ENCODE measurements around the gene TXN2. TPM values are rescaled to one million over a fixed set of nuclear protein-coding genes. Genes with fewer than 3 reads are reported as not detected.

The TXN2 gene
- total RNA-seq, 1 experiment from 2014 or later = 58.6 TPM

DNA sequence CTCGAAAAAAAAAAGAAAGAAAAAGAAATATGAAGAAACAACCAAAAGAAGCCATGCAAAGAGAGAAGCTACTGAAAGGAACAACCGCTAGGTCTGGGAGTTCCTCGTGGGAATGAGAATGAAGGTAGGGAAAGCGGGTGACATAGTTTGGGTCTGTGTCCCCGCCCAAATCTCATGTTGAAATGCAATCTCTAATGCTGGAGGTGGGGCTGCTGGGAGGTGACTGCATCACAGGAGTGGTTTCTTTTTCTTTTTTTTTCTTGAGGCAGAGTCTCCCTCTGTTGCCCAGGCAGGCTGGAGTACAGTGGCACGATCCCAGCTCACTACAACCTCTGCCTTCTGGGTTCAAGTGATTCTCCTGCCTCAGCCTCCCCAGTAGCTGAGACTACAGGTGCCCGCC is 9.7 kb upstream of the TXN2 start:
- no CpG with 5 or more reads among the region's 7 CpGs for WGBS (ENCODE audit: extremely low coverage, insufficient read length, low lambda C conversion rate)
- H3K23me2 ChIP-seq (ENCODE audit: insufficient read length, low read depth, low read length, poor library complexity, severe bottlenecking) = no peaks in the 10 kb centered on the region
- no peak overlapping the region for H3K56ac ChIP-seq (ENCODE audit: insufficient read length, low read depth, low read length)
- Mint-ChIP-seq H3K9me3 (no peaks in the 10 kb centered on the region; a peak in 2 of 5 replicates), H3K27ac (no peak overlapping the region), H3K4me1 (no peaks in the 10 kb centered on the region), H3K4me3 (no peak overlapping the region), H3K36me3 (ENCODE audit: insufficient read depth in 1 of 3, low read depth in 3 of 3) (peaks cover 22 to 63% (median 57%) of the 10 kb centered on the region in 3 experiments), H3K27me3 (ENCODE audit: low read depth) (no peaks in the 10 kb centered on the region; the same call in 1 of the 2 replicates)
- no peak overlapping the region for H2BK12ac ChIP-seq (ENCODE audit: insufficient read length, low read depth, low read length)
- H3T11ph ChIP-seq (ENCODE audit: low read length) = no peak overlapping the region
- H2BK5ac ChIP-seq (ENCODE audit: insufficient read length, low read length) = no peak overlapping the region
- no peak overlapping the region for H2BK20ac ChIP-seq (ENCODE audit: low read depth, low read length, poor library complexity, severe bottlenecking)
- H3K79me1 ChIP-seq (ENCODE audit: insufficient read depth, low read depth, low read length, poor library complexity, severe bottlenecking) = no peaks in the 10 kb centered on the region
- H2AK5ac ChIP-seq (ENCODE audit: insufficient read length, low read length) = no peak overlapping the region
- no peak overlapping the region for H2AFZ ChIP-seq (ENCODE audit: low read length)
- H3K9me3 ChIP-seq (ENCODE audit: control insufficient read depth, low read depth, low read length) = no peaks in the 10 kb centered on the region
- no peaks in the 10 kb centered on the region for H3K27me3 ChIP-seq (ENCODE audit: insufficient read depth, low read length)
- H3K4ac ChIP-seq (ENCODE audit: low read depth, low read length) = no peak overlapping the region
- H4K5ac ChIP-seq (ENCODE audit: insufficient read length, low read depth, low read length) = no peak overlapping the region
- H2BK120ac ChIP-seq (ENCODE audit: low read depth, low read length, poor library complexity, severe bottlenecking) = no peak overlapping the region
- no peak overlapping the region for H3K18ac ChIP-seq (ENCODE audit: insufficient read length, low read depth, low read length)
- no peak overlapping the region for H3K14ac ChIP-seq (ENCODE audit: insufficient read depth, low read length)
- H4K91ac ChIP-seq (ENCODE audit: insufficient read length, low read depth, low read length) = no peak overlapping the region
- no peaks in the 10 kb centered on the region for H3K79me2 ChIP-seq (ENCODE audit: insufficient read depth, low read length)
- H3K4me2 ChIP-seq (ENCODE audit: insufficient read depth, insufficient read length, low read length) = no peak overlapping the region
- TF ChIP-seq, protein P1, sequence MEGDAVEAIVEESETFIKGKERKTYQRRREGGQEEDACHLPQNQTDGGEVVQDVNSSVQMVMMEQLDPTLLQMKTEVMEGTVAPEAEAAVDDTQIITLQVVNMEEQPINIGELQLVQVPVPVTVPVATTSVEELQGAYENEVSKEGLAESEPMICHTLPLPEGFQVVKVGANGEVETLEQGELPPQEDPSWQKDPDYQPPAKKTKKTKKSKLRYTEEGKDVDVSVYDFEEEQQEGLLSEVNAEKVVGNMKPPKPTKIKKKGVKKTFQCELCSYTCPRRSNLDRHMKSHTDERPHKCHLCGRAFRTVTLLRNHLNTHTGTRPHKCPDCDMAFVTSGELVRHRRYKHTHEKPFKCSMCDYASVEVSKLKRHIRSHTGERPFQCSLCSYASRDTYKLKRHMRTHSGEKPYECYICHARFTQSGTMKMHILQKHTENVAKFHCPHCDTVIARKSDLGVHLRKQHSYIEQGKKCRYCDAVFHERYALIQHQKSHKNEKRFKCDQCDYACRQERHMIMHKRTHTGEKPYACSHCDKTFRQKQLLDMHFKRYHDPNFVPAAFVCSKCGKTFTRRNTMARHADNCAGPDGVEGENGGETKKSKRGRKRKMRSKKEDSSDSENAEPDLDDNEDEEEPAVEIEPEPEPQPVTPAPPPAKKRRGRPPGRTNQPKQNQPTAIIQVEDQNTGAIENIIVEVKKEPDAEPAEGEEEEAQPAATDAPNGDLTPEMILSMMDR (conservative IDR thresholded peaks at IDR 0.05) = no peak
- no peak overlapping the region for H3K27ac ChIP-seq (ENCODE audit: insufficient read length, low read depth, low read length)
- H4K8ac ChIP-seq (replicated peaks; ENCODE audit: insufficient read length, low read depth, low read length) = no peak overlapping the region
- H3K9ac ChIP-seq (ENCODE audit: extremely low read depth, insufficient read length, low read length) = no peak overlapping the region
- no peak overlapping the region for H2BK15ac ChIP-seq (ENCODE audit: low read depth, low read length)
- H3K23ac ChIP-seq (ENCODE audit: insufficient read length, low read depth, low read length) = no peak overlapping the region
- H4K20me1 ChIP-seq (ENCODE audit: control insufficient read depth, insufficient read depth, insufficient read length) = no peaks in the 10 kb centered on the region
- H3K4me1 ChIP-seq (ENCODE audit: insufficient read depth, low read length) = no peaks in the 10 kb centered on the region
- no peak for DNase-seq
